ENCODE results near the gene FAXC.

The FAXC gene

GRCh38 chr6:99233219-99233618 is 116.3 kb downstream of the FAXC start:
- no peak overlapping the region for H3K9ac ChIP-seq (ENCODE audit: low read length in 5 of 5)
- H3K4me1 ChIP-seq (ENCODE audit: control insufficient read depth in 5 of 5, insufficient read depth in 5 of 5, low read length in 5 of 5) = no peaks in the 10 kb centered on the region
- peaks cover 0 to 7% (median 4%) of the 10 kb centered on the region in 5 donors for H3K27me3 ChIP-seq (ENCODE audit: control insufficient read depth in 5 of 5, insufficient read depth in 4 of 5, low read length in 5 of 5)
- H3K36me3 ChIP-seq (ENCODE audit: control insufficient read depth in 5 of 5, insufficient read depth in 5 of 5, low read length in 5 of 5) = no peaks in the 10 kb centered on the region
- H3K4me3 ChIP-seq (ENCODE audit: low read depth in 1 of 5, low read length in 5 of 5) = no peak overlapping the region
- no peaks in the 10 kb centered on the region for H3K9me3 ChIP-seq (ENCODE audit: control insufficient read depth in 5 of 5, low read length in 5 of 5)
- no peak overlapping the region for H3K27ac ChIP-seq (ENCODE audit: low read depth, low read length)

- H3K27ac ChIP-seq (ENCODE audit: low read depth, low read length) = no peak overlapping the region
- no peak overlapping the region for H3K9ac ChIP-seq (ENCODE audit: low read length in 5 of 5)
- H3K9me3 ChIP-seq (ENCODE audit: control insufficient read depth in 5 of 5, low read length in 5 of 5) = peaks cover 0 to 3% (median 0%) of the 10 kb centered on the region in 5 donors
- H3K4me3 ChIP-seq (ENCODE audit: low read depth in 1 of 5, low read length in 5 of 5) = no peak overlapping the region
- H3K4me1 ChIP-seq (ENCODE audit: control insufficient read depth in 5 of 5, insufficient read depth in 5 of 5, low read length in 5 of 5) = no peaks in the 10 kb centered on the region
- peaks cover 0 to 7% (median 4%) of the 10 kb centered on the region in 5 donors for H3K27me3 ChIP-seq (ENCODE audit: control insufficient read depth in 5 of 5, insufficient read depth in 4 of 5, low read length in 5 of 5)
- H3K36me3 ChIP-seq (ENCODE audit: control insufficient read depth in 5 of 5, insufficient read depth in 5 of 5, low read length in 5 of 5) = no peaks in the 10 kb centered on the region
Measured at GRCh38 chr6:99232056-99232455, 117.4 kb downstream of the FAXC start.

GRCh38 chr6:99225172-99225571 is 124.3 kb downstream of the FAXC start:
- Histone ChIP-seq H3K4me1 (ENCODE audit: control insufficient read depth in 5 of 5, insufficient read depth in 5 of 5, low read length in 5 of 5) (no peaks in the 10 kb centered on the region), H3K36me3 (ENCODE audit: control insufficient read depth in 5 of 5, insufficient read depth in 5 of 5, low read length in 5 of 5) (no peaks in the 10 kb centered on the region), H3K9ac (ENCODE audit: low read length in 5 of 5) (no peak overlapping the region), H3K4me3 (ENCODE audit: low read depth in 1 of 5, low read length in 5 of 5) (no peak overlapping the region), H3K27me3 (ENCODE audit: control insufficient read depth in 5 of 5, insufficient read depth in 4 of 5, low read length in 5 of 5) (no peaks in the 10 kb centered on the region), H3K9me3 (ENCODE audit: control insufficient read depth in 5 of 5, low read length in 5 of 5) (peaks cover 0 to 3% (median 0%) of the 10 kb centered on the region in 5 donors), H3K27ac (ENCODE audit: low read depth, low read length) (no peak overlapping the region)

All from subcutaneous abdominal adipose tissue (tissue), 5 donors.